Motor neuron (in vitro differentiated cells): ENCODE measurements around the gene PITX3. TPM values are rescaled to one million over a fixed set of nuclear protein-coding genes. Genes with fewer than 3 reads are reported as not detected.

Source experiments
- ATAC-seq, 8 experiments: fragments of 200-7000 bp; cut with Tn5 transposase; replicated peaks in 6 of 8; 2 replicates each; pipeline ENCODE4 v1.8.0; 2021; ENCODE audit warnings: mild to moderate bottlenecking in 8 of 8, moderate library complexity in 8 of 8
- H3K27ac ChIP-seq, 2 donors: fragments of 250-450 bp; sonication (Bioruptor Pico); 2 replicates each; pipeline ENCODE4 v1.9.0; 2021; ENCODE audit warnings: antibody characterized with exemption in 2 of 2, mild to moderate bottlenecking in 2 of 2, moderate library complexity in 1 of 2
- H3K4me1 ChIP-seq, 2 donors: fragments of 250-450 bp; sonication (Bioruptor Pico); replicated peaks in 1 of 2; 2 replicates each; pipeline ENCODE4 v1.6.1; 2021; ENCODE audit warnings: antibody characterized with exemption in 2 of 2, mild to moderate bottlenecking in 2 of 2, moderate library complexity in 1 of 2
- H3K4me3 ChIP-seq, 5 donors: fragments of 250-450 bp; sonication (Bioruptor Pico); 2 replicates each; pipeline ENCODE4 v1.9.0; 2021; ENCODE audit warnings: antibody characterized with exemption in 5 of 5, mild to moderate bottlenecking in 5 of 5, moderate library complexity in 4 of 5
- WGBS, 10 experiments: fragments of 450-650 bp; shearing (Covaris generic); methylation state at CpG; one replicate each; pipeline ENCODE4 v1.0.0; 2022; 5-methylcytosine and 5-hydroxymethylcytosine counted together
- in situ Hi-C, 9 experiments: fragments of 400-800 bp; cut with MboI; loops; one replicate each; pipeline ENCODE4 v1.15.0; 2021; ENCODE audit warnings: low sequenced_read_pairs in 9 of 9, low pct_unique_long_range_greater_than_20kb in 2 of 9; ENCODE audit not compliant: unreplicated experiment in 9 of 9
- total RNA-seq, 8 experiments: library from RNA; unstranded; fragments of 300-600 nt; gene quantifications; 2 replicates each; pipeline versions ENCODE4 v1.2.3 to v1.2.4, GENCODE V29; 2022

The PITX3 gene
- total RNA-seq, 8 experiments from 2014 or later = 0.05 to 0.33 (median 0.22) TPM; not detected in 4

- H3K27ac ChIP-seq = no peak overlapping the region
- WGBS, 10 experiments = 0 to 100% (median 67%) methylated on average over 1 to 2 of the region's 3 CpGs; no CpG with 5 or more reads in 5 of the 10 experiments
- in situ Hi-C loops = no loop called here
- no peak for ATAC-seq
- H3K4me1 ChIP-seq = no peaks in the 10 kb centered on the region
- no peak overlapping the region for H3K4me3 ChIP-seq
Observed at GRCh38 chr10:102188298-102188940, 52.9 kb downstream of the PITX3 start.

GRCh38 chr10:102185811-102186527 is 55.3 kb downstream of the PITX3 start:
- peak in 3 of 8 experiments; percentile 91 to 98 (median 98) for ATAC-seq

GRCh38 chr10:102185272-102185671 is 56.0 kb downstream of the PITX3 start:
- Histone ChIP-seq H3K4me3 (no peak overlapping the region), H3K27ac (no peak overlapping the region), H3K4me1 (no peaks in the 10 kb centered on the region)
- in situ Hi-C loops = no loop called here
- 18 to 90% (median 50%) methylated on average over 1 to 2 of the region's 2 CpGs; no CpG with 5 or more reads in 3 of the 10 experiments for WGBS, 10 experiments
- no peak for ATAC-seq

More at GRCh38 chr10:102185811-102186527, 55.3 kb downstream of the PITX3 start:
- Histone ChIP-seq H3K27ac (no peak overlapping the region), H3K4me1 (no peaks in the 10 kb centered on the region), H3K4me3 (no peak overlapping the region)
- in situ Hi-C loops = no loop called here
- WGBS, 10 experiments = 0 to 95% (median 77%) methylated on average over 2 to 12 of the region's 15 CpGs

- 67 to 100% (median 73%) methylated on average over 1 to 2 of the region's 2 CpGs; no CpG with 5 or more reads in 3 of the 10 experiments for WGBS, 10 experiments
- H3K27ac ChIP-seq = no peak overlapping the region
- ATAC-seq = no peak
- H3K4me3 ChIP-seq = no peak overlapping the region
- in situ Hi-C loops = no loop called here
- no peaks in the 10 kb centered on the region for H3K4me1 ChIP-seq
Observed at GRCh38 chr10:102184606-102185005, 56.7 kb downstream of the PITX3 start.

Other genes with a start within 250 kb of the PITX3 start
- gene ARMH3, start 185.3 kb downstream of the PITX3 start, total RNA-seq = 10 to 100 TPM in 4 of 8 experiments, 1 to 10 TPM in 4; 5.5 to 18.3 (median 10.0) TPM
- gene HPS6, start 176.2 kb downstream of the PITX3 start, total RNA-seq = 10 to 100 TPM in 6 of 8 experiments, 1 to 10 TPM in 2; 8.1 to 19.3 (median 13.6) TPM
- gene LDB1, start 121.1 kb downstream of the PITX3 start, total RNA-seq = 100 to 1,000 TPM in 1 of 8 experiments, 10 to 100 TPM in 7; 36.7 to 132 (median 85.4) TPM
- 10 to 100 TPM in 7 of 8 experiments, 1 to 10 TPM in 1; 7.8 to 46.4 (median 15.3) TPM for gene PPRC1, start 108.5 kb downstream of the PITX3 start, total RNA-seq
- gene NOLC1, start 89.1 kb downstream of the PITX3 start, total RNA-seq = 100 to 1,000 TPM in 3 of 8 experiments, 10 to 100 TPM in 5; 63.5 to 149 (median 98.3) TPM
- gene ELOVL3, start 15.2 kb downstream of the PITX3 start, total RNA-seq = 1 to 10 TPM in 1 of 8 experiments, under 1 TPM in 5, not detected in 2; 0.13 to 1.8 (median 0.41) TPM
- 10 to 100 TPM; 28.4 to 47.8 (median 39.1) TPM for gene GBF1, start 4.0 kb upstream of the PITX3 start, total RNA-seq
- gene NFKB2, start 154.2 kb upstream of the PITX3 start, total RNA-seq = 10 to 100 TPM in 5 of 8 experiments, 1 to 10 TPM in 3; 5.2 to 38.8 (median 11.8) TPM
- 10 to 100 TPM in 5 of 8 experiments, 1 to 10 TPM in 3; 5.9 to 55.8 (median 31.8) TPM for gene PSD, start 177.3 kb upstream of the PITX3 start, total RNA-seq
- gene FBXL15, start 179.3 kb upstream of the PITX3 start, total RNA-seq = 10 to 100 TPM in 4 of 8 experiments, 1 to 10 TPM in 4; 7.0 to 17.4 (median 11.6) TPM
- 10 to 100 TPM; 47.3 to 99.0 (median 71.7) TPM for gene CUEDC2, start 191.1 kb upstream of the PITX3 start, total RNA-seq
- 1 to 10 TPM in 2 of 8 experiments, under 1 TPM in 5, not detected in 1; 0.38 to 2.3 (median 0.87) TPM for gene C10orf95, start 210.0 kb upstream of the PITX3 start, total RNA-seq